B cell (primary cell): Measurements from ENCODE around the gene LEMD1.

Experiments
- CTCF ChIP-seq: fragments of 200-600 bp; IDR thresholded peaks from one replicate; pipeline ENCODE4 v1.8.0; 2022; ENCODE audit warnings: antibody characterized with exemption, mild to moderate bottlenecking
- EZH2 ChIP-seq: IDR thresholded peaks from 2 replicates; pipeline ENCODE4 v1.6.1; 2012; ENCODE audit warnings: borderline replicate concordance, low read depth, mild to moderate bottlenecking, moderate library complexity, low read length; ENCODE audit not compliant: insufficient read depth, poor library complexity, severe bottlenecking

- TF ChIP-seq EZH2, result no peak
- no peak for TF ChIP-seq CTCF
These were observed 73.0 kb downstream of the LEMD1 start for GRCh38 chr1:205348554-205349487.
